ENCODE measurements around the gene BATF3. TPM values are rescaled to one million over a fixed set of nuclear protein-coding genes. Genes with fewer than 3 reads are reported as not detected.

BATF3 gene
- total RNA-seq, 1 donor from 2014 or later = 0.52 TPM

DNA sequence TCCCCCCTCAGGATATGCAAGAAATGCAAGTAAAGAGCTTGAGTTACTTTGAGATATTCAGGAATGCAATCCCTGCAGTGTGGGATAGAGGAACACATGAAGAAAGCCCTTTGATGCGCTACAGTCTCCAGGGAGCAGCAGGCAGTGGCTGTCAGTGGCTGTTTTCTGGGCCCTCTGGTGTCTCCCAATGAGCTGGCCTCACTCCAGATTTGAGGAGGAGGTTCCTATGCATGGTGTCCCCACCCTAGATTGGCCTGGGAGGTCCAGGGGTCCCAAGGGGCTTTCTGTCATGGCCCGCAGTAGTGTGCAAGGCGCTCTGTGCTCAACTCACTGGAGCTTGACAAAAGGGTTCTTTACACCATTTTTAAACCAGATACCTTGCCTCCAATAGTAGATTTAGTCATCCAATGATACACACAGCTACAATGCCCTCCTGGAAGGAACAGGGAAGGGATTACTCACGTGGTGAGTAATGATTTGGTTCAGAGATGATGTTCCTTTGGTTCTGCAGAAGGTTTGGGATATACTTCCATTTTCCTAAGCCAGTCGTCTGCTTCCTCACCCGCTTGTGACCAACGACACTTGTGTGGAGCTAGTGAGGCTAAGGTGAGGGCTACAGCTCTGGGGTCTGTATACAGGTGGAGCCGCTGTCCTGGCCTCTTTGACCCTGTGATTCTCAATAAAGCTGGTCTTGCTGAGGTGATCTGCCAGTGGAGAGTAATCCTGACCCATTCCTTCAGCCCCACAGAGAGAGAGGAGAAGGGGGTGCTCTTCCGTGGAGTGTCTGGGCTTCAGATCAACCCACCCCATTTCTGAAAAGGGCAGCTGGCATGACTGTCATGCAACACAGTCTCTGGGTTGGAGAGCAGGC lies 6.6 kb downstream of the BATF3 start:
- H3K27ac ChIP-seq (ENCODE audit: low read depth, low read length) = no peak overlapping the region
- H3K9ac ChIP-seq (ENCODE audit: low read depth in 1 of 3, low read length in 3 of 3) = no peak overlapping the region
- no peaks in the 10 kb centered on the region for H3K9me3 ChIP-seq (ENCODE audit: control insufficient read depth in 3 of 3, low read length in 3 of 3)
- H3K4me1 ChIP-seq (ENCODE audit: control insufficient read depth in 3 of 3, insufficient read depth in 3 of 3, low read length in 3 of 3) = no peaks in the 10 kb centered on the region
- no peaks in the 10 kb centered on the region for H3K36me3 ChIP-seq (ENCODE audit: control insufficient read depth in 3 of 3, insufficient read depth in 3 of 3, low read length in 3 of 3)
- H3K4me3 ChIP-seq (ENCODE audit: low read length in 3 of 3) = no peak overlapping the region
- peaks cover 19 to 49% (median 34%) of the 10 kb centered on the region in 3 donors for H3K27me3 ChIP-seq (ENCODE audit: control insufficient read depth in 3 of 3, insufficient read depth in 3 of 3, low read length in 3 of 3)

- Histone ChIP-seq H3K27me3 (ENCODE audit: control insufficient read depth in 3 of 3, insufficient read depth in 3 of 3, low read length in 3 of 3) (peaks cover 10 to 35% (median 20%) of the 10 kb centered on the region in 3 donors), H3K27ac (ENCODE audit: low read depth, low read length) (no peak overlapping the region), H3K9me3 (ENCODE audit: control insufficient read depth in 3 of 3, low read length in 3 of 3) (no peaks in the 10 kb centered on the region), H3K36me3 (ENCODE audit: control insufficient read depth in 3 of 3, insufficient read depth in 3 of 3, low read length in 3 of 3) (no peaks in the 10 kb centered on the region), H3K4me1 (ENCODE audit: control insufficient read depth in 3 of 3, insufficient read depth in 3 of 3, low read length in 3 of 3) (no peaks in the 10 kb centered on the region), H3K4me3 (ENCODE audit: low read length in 3 of 3) (no peak overlapping the region), H3K9ac (ENCODE audit: low read depth in 1 of 3, low read length in 3 of 3) (no peak overlapping the region)
These were observed 8.0 kb downstream of the BATF3 start for GRCh38 chr1:212691561-212692071.

DNA sequence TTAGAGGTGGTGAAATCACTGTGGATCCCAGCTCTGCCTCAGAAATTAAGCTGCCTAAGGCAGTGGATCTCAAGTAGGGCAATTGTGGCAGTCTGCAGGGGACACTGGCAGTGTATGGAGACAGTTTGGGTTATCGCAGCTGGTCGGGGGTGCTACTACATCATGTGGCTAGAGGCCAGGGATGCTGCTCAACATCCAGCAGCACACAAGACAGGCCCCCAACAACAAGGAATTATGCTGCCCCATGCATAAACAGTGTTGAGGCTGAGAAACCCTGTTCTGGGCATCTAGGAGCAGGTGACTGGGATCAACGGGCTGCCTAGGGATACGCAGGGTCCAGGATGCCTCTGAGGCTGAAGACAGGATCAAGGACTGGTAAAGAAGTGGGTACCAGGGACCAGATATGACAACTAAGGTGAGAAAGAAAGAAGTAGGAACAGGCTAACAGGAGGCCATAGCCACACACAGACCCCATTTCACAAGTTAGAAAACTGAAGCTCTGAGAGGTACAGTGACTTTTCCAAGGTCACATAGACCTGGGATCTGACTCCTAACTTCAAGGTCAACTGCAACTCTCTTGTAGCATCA lies 8.7 kb downstream of the BATF3 start:
- no peaks in the 10 kb centered on the region for H3K9me3 ChIP-seq (ENCODE audit: control insufficient read depth in 3 of 3, low read length in 3 of 3)
- H3K4me3 ChIP-seq (ENCODE audit: low read length in 3 of 3) = no peak overlapping the region
- H3K9ac ChIP-seq (ENCODE audit: low read depth in 1 of 3, low read length in 3 of 3) = no peak overlapping the region
- H3K4me1 ChIP-seq (ENCODE audit: control insufficient read depth in 3 of 3, insufficient read depth in 3 of 3, low read length in 3 of 3) = no peaks in the 10 kb centered on the region
- no peak overlapping the region for H3K27ac ChIP-seq (ENCODE audit: low read depth, low read length)
- peaks cover 9 to 29% (median 13%) of the 10 kb centered on the region in 3 donors for H3K27me3 ChIP-seq (ENCODE audit: control insufficient read depth in 3 of 3, insufficient read depth in 3 of 3, low read length in 3 of 3)
- H3K36me3 ChIP-seq (ENCODE audit: control insufficient read depth in 3 of 3, insufficient read depth in 3 of 3, low read length in 3 of 3) = no peaks in the 10 kb centered on the region

DNA sequence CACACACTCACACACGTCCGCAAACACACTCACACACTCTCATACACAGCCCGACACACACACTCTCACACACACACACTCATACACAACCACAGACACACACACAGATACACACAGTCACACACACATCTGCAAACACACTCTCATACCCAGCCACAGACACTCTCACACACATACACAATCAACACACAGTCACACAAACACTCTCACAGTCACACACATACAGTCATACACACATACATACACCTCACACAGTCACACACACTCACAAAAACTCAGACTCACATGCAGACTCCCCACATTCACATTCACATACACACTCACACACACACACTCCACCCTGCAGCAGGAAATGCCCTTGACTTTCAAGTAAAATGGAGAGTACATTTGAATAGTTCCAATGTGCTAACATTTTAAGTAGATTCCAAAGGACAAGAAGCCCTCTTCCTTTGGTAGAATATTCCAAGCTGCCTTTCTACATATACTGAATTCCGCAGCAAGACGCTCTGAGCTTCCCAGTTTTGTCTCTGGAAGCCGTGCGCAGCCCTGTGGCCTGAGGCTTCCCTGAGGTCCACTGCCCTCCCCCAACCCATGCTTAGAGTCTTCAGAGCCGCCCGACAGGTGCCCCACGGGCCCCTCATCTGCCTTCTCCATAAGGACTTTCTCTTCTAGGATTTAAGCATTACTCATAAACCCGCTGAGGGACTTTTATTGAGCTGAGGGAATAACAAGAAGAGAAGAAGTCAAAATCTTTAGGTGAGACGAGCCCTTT lies 9.7 kb downstream of the BATF3 start:
- Histone ChIP-seq H3K9me3 (ENCODE audit: control insufficient read depth in 3 of 3, low read length in 3 of 3) (no peaks in the 10 kb centered on the region), H3K36me3 (ENCODE audit: control insufficient read depth in 3 of 3, insufficient read depth in 3 of 3, low read length in 3 of 3) (no peaks in the 10 kb centered on the region), H3K9ac (ENCODE audit: low read depth in 1 of 3, low read length in 3 of 3) (no peak overlapping the region), H3K27me3 (ENCODE audit: control insufficient read depth in 3 of 3, insufficient read depth in 3 of 3, low read length in 3 of 3) (peaks cover 5 to 23% (median 5%) of the 10 kb centered on the region in 3 donors), H3K4me1 (ENCODE audit: control insufficient read depth in 3 of 3, insufficient read depth in 3 of 3, low read length in 3 of 3) (no peaks in the 10 kb centered on the region), H3K27ac (ENCODE audit: low read depth, low read length) (no peak overlapping the region), H3K4me3 (ENCODE audit: low read length in 3 of 3) (no peak overlapping the region)

- no peak overlapping the region for H3K9ac ChIP-seq (ENCODE audit: low read depth in 1 of 3, low read length in 3 of 3)
- H3K4me3 ChIP-seq (ENCODE audit: low read length in 3 of 3) = no peak overlapping the region
- H3K27me3 ChIP-seq (ENCODE audit: control insufficient read depth in 3 of 3, insufficient read depth in 3 of 3, low read length in 3 of 3) = peaks cover 3 to 17% (median 5%) of the 10 kb centered on the region in 3 donors
- H3K27ac ChIP-seq (ENCODE audit: low read depth, low read length) = no peak overlapping the region
- no peaks in the 10 kb centered on the region for H3K9me3 ChIP-seq (ENCODE audit: control insufficient read depth in 3 of 3, low read length in 3 of 3)
- H3K36me3 ChIP-seq (ENCODE audit: control insufficient read depth in 3 of 3, insufficient read depth in 3 of 3, low read length in 3 of 3) = no peaks in the 10 kb centered on the region
- no peaks in the 10 kb centered on the region for H3K4me1 ChIP-seq (ENCODE audit: control insufficient read depth in 3 of 3, insufficient read depth in 3 of 3, low read length in 3 of 3)
These were observed 10.4 kb downstream of the BATF3 start for GRCh38 chr1:212689196-212689725.

DNA sequence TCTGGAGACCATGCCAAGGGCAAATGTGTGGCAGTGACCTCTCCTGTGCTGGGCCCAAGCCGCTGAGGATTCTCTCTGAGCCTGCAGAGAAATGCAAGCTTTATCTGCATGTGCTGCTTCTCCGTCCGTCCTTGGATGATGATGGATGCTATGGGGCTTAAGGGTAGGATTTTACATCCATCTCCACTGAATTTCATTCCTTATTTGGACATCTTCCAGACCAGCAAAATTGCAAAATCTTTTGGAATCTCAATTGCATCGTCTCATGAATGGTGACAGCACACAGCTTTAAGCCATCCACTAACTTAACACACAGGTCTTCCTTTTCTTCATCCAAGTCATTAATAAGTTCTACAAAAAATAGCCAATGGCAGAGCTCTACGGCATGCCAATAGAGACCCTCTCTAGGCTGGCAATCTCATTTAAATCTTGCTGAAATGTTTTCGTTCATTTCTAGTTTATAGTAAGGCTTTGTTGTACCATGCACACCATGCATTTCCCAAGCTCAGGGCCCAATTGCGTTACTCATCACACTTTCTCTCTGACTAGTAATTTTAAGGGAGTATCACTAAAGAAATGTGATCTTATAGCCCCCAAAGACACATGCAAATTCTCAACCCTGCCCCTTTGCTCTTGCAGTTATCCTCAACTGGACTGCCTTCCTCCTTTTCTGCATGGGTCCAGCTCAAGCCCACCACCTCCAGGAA lies 11.1 kb downstream of the BATF3 start:
- Histone ChIP-seq H3K4me3 (ENCODE audit: low read length in 3 of 3) (no peak overlapping the region), H3K27me3 (ENCODE audit: control insufficient read depth in 3 of 3, insufficient read depth in 3 of 3, low read length in 3 of 3) (peaks cover 3 to 9% (median 7%) of the 10 kb centered on the region in 3 donors), H3K9me3 (ENCODE audit: control insufficient read depth in 3 of 3, low read length in 3 of 3) (no peaks in the 10 kb centered on the region), H3K36me3 (ENCODE audit: control insufficient read depth in 3 of 3, insufficient read depth in 3 of 3, low read length in 3 of 3) (no peaks in the 10 kb centered on the region), H3K27ac (ENCODE audit: low read depth, low read length) (no peak overlapping the region), H3K4me1 (ENCODE audit: control insufficient read depth in 3 of 3, insufficient read depth in 3 of 3, low read length in 3 of 3) (no peaks in the 10 kb centered on the region), H3K9ac (ENCODE audit: low read depth in 1 of 3, low read length in 3 of 3) (no peak overlapping the region)

- H3K4me1 ChIP-seq (ENCODE audit: control insufficient read depth in 3 of 3, insufficient read depth in 3 of 3, low read length in 3 of 3) = no peaks in the 10 kb centered on the region
- peaks cover 0 to 5% (median 4%) of the 10 kb centered on the region in 3 donors for H3K27me3 ChIP-seq (ENCODE audit: control insufficient read depth in 3 of 3, insufficient read depth in 3 of 3, low read length in 3 of 3)
- no peak overlapping the region for H3K4me3 ChIP-seq (ENCODE audit: low read length in 3 of 3)
- no peak overlapping the region for H3K9ac ChIP-seq (ENCODE audit: low read depth in 1 of 3, low read length in 3 of 3)
- H3K9me3 ChIP-seq (ENCODE audit: control insufficient read depth in 3 of 3, low read length in 3 of 3) = no peaks in the 10 kb centered on the region
- no peaks in the 10 kb centered on the region for H3K36me3 ChIP-seq (ENCODE audit: control insufficient read depth in 3 of 3, insufficient read depth in 3 of 3, low read length in 3 of 3)
- H3K27ac ChIP-seq (ENCODE audit: low read depth, low read length) = no peak overlapping the region
These were observed 11.8 kb downstream of the BATF3 start for GRCh38 chr1:212687811-212688210.

DNA sequence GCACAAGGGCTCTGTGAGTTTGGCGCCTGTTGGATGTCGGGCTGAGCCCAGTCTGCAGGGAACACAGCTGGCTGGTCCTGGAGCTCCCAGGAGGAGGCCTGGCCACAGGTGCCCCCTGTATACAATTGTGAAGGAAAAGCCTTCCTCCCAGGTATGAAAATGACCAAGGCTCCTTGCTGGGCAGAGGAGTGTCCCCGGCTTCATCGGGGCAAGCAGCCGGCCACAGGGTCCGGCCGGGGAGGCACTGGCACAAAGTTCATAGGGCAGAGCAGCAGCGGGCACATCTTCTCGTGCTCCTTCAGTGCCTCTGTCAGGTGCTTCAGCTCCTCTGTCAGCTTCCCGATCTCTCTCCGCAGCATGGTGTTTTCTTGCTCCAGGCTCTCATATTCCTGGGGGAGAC lies 13.0 kb downstream of the BATF3 start:
- no peak overlapping the region for H3K9ac ChIP-seq (ENCODE audit: low read depth in 1 of 3, low read length in 3 of 3)
- H3K36me3 ChIP-seq (ENCODE audit: control insufficient read depth in 3 of 3, insufficient read depth in 3 of 3, low read length in 3 of 3) = no peaks in the 10 kb centered on the region
- H3K27me3 ChIP-seq (ENCODE audit: control insufficient read depth in 3 of 3, insufficient read depth in 3 of 3, low read length in 3 of 3) = peaks cover 0 to 3% (median 1%) of the 10 kb centered on the region in 3 donors
- no peaks in the 10 kb centered on the region for H3K4me1 ChIP-seq (ENCODE audit: control insufficient read depth in 3 of 3, insufficient read depth in 3 of 3, low read length in 3 of 3)
- no peaks in the 10 kb centered on the region for H3K9me3 ChIP-seq (ENCODE audit: control insufficient read depth in 3 of 3, low read length in 3 of 3)
- H3K27ac ChIP-seq (ENCODE audit: low read depth, low read length) = no peak overlapping the region
- no peak overlapping the region for H3K4me3 ChIP-seq (ENCODE audit: low read length in 3 of 3)

- Histone ChIP-seq H3K9ac (ENCODE audit: low read depth in 1 of 3, low read length in 3 of 3) (no peak overlapping the region), H3K9me3 (ENCODE audit: control insufficient read depth in 3 of 3, low read length in 3 of 3) (no peaks in the 10 kb centered on the region)
These were observed 13.6 kb downstream of the BATF3 start for GRCh38 chr1:212686069-212686468.

More at GRCh38 chr1:212686069-212686468, 13.6 kb downstream of the BATF3 start:
- Histone ChIP-seq H3K27me3 (ENCODE audit: control insufficient read depth in 3 of 3, insufficient read depth in 3 of 3, low read length in 3 of 3) (peaks cover 0 to 3% (median 0%) of the 10 kb centered on the region in 3 donors), H3K4me3 (ENCODE audit: low read length in 3 of 3) (no peak overlapping the region), H3K36me3 (ENCODE audit: control insufficient read depth in 3 of 3, insufficient read depth in 3 of 3, low read length in 3 of 3) (no peaks in the 10 kb centered on the region), H3K27ac (ENCODE audit: low read depth, low read length) (no peak overlapping the region), H3K4me1 (ENCODE audit: control insufficient read depth in 3 of 3, insufficient read depth in 3 of 3, low read length in 3 of 3) (no peaks in the 10 kb centered on the region)

Data from skeletal muscle tissue (tissue), 4 donors.